Measurements from ENCODE around the gene IFTAP.

The IFTAP gene

GRCh38 chr11:36564376-36565030 lies 29.8 kb upstream of the IFTAP start:
- Histone ChIP-seq H3K9me3 (ENCODE audit: control insufficient read depth, low read length) (no peaks in the 10 kb centered on the region), H2AFZ (peak overlapping the region; percentile 46), H3K4me1 (no peaks in the 10 kb centered on the region), H3K4me2 (ENCODE audit: low read length) (peak overlapping the region; percentile 43), H3K27me3 (ENCODE audit: control insufficient read depth, insufficient read depth, low read length) (no peaks in the 10 kb centered on the region), H3K27ac (no peak overlapping the region), H3K79me2 (no peaks in the 10 kb centered on the region), H3K4me3 (ENCODE audit: low read depth, low read length) (peak overlapping the region; percentile 39), H3K9ac (no peak overlapping the region), H3K36me3 (ENCODE audit: control insufficient read depth, insufficient read depth, low read length) (no peaks in the 10 kb centered on the region)
- TF ChIP-seq CTCF (IDR thresholded peaks at IDR 0.05): peak; percentile 61

GRCh38 chr11:36565031-36565610 lies 29.2 kb upstream of the IFTAP start:
- no peaks in the 10 kb centered on the region for H3K27me3 ChIP-seq (ENCODE audit: control insufficient read depth, insufficient read depth, low read length)
- TF ChIP-seq CTCF (IDR thresholded peaks at IDR 0.05): no peak
- no peaks in the 10 kb centered on the region for H3K4me1 ChIP-seq
- no peak overlapping the region for H3K4me3 ChIP-seq (ENCODE audit: low read depth, low read length)
- H3K4me2 ChIP-seq (ENCODE audit: low read length): no peak overlapping the region
- H3K9me3 ChIP-seq (ENCODE audit: control insufficient read depth, low read length): no peaks in the 10 kb centered on the region
- no peak overlapping the region for H3K9ac ChIP-seq
- H3K79me2 ChIP-seq: no peaks in the 10 kb centered on the region
- peak overlapping the region; percentile 46 for H2AFZ ChIP-seq
- no peaks in the 10 kb centered on the region for H3K36me3 ChIP-seq (ENCODE audit: control insufficient read depth, insufficient read depth, low read length)
- H3K27ac ChIP-seq: no peak overlapping the region

- Histone ChIP-seq H3K79me2 (no peaks in the 10 kb centered on the region), H3K9me3 (ENCODE audit: control insufficient read depth, low read length) (no peaks in the 10 kb centered on the region), H3K4me1 (no peaks in the 10 kb centered on the region), H2AFZ (no peak overlapping the region), H3K4me3 (ENCODE audit: low read depth, low read length) (no peak overlapping the region), H3K27ac (no peak overlapping the region), H3K4me2 (ENCODE audit: low read length) (no peak overlapping the region), H3K36me3 (ENCODE audit: control insufficient read depth, insufficient read depth, low read length) (no peaks in the 10 kb centered on the region), H3K9ac (no peak overlapping the region), H3K27me3 (ENCODE audit: control insufficient read depth, insufficient read depth, low read length) (no peaks in the 10 kb centered on the region)
- TF ChIP-seq CTCF (IDR thresholded peaks at IDR 0.05): no peak
These were observed 27.8 kb upstream of the IFTAP start for GRCh38 chr11:36566407-36567053.

GRCh38 chr11:36567694-36568093 lies 26.6 kb upstream of the IFTAP start, which contains the start of gene RAG1:
Gene RAG1, plus strand, starts transcription at chr11:36568007. Its CDS starts 5,298 bp downstream, at chr11:36573305.
- Histone ChIP-seq H3K4me1 (no peaks in the 10 kb centered on the region), H2AFZ (no peak within 1 kb of the TSS), H3K36me3 (ENCODE audit: control insufficient read depth, insufficient read depth, low read length) (no peaks in the 10 kb centered on the region), H3K27ac (no peak within 1 kb of the TSS), H3K4me2 (ENCODE audit: low read length) (no peak within 1 kb of the TSS), H3K9me3 (ENCODE audit: control insufficient read depth, low read length) (no peaks in the 10 kb centered on the region), H3K79me2 (no peaks in the 10 kb centered on the region), H3K4me3 (ENCODE audit: low read depth, low read length) (no peak within 1 kb of the TSS), H3K27me3 (ENCODE audit: control insufficient read depth, insufficient read depth, low read length) (no peaks in the 10 kb centered on the region), H3K9ac (no peak within 1 kb of the TSS)
- TF ChIP-seq CTCF (IDR thresholded peaks at IDR 0.05): no peak

All from parathyroid adenoma (tissue), 2 donors.